Ovary (tissue), 9 donors: Measurements from ENCODE around the gene LMAN1. TPM values are rescaled to one million over a fixed set of nuclear protein-coding genes. Genes with fewer than 3 reads are reported as not detected.

Experiments
- DNase-seq, 5 donors: peaks; one replicate each; pipeline ENCODE4 v3.0.0-alpha.2; 2019 to 2020
- H3K27ac ChIP-seq, 2 donors: fragments of 200-600 bp; one replicate each; pipeline versions ENCODE4 v1.5.1 to v1.8.0; 2019 to 2022
- H3K27me3 ChIP-seq: fragments of 200-600 bp; one replicate; pipeline ENCODE4 v1.8.0; 2022
- H3K36me3 ChIP-seq: fragments of 200-600 bp; sonication (generic); one replicate; pipeline ENCODE4 v1.5.1; 2019
- H3K4me1 ChIP-seq: one replicate; pipeline ENCODE4 v1.8.1; 2013; ENCODE audit warnings: mild to moderate bottlenecking, moderate library complexity; ENCODE audit not compliant: insufficient read depth
- H3K4me3 ChIP-seq: fragments of 200-600 bp; sonication (generic); one replicate; pipeline ENCODE4 v1.5.1; 2017
- H3K9me3 ChIP-seq, 2 donors: fragments of 200-600 bp in 1 of 2; sonication (generic) in 1 of 2; one replicate each; pipeline versions ENCODE4 v1.5.1 to v1.8.1; 2013 to 2019; ENCODE audit warnings: mild to moderate bottlenecking in 1 of 2, moderate library complexity in 1 of 2
- CTCF ChIP-seq, 3 donors: fragments of 450-650 bp in 2 of 3; fragments of 200-600 bp in 1 of 3; IDR thresholded peaks; one replicate each; pipeline versions ENCODE4 v1.5.1 to v1.8.0; 2016 to 2022; ENCODE audit warnings: antibody characterized with exemption in 3 of 3, mild to moderate bottlenecking in 1 of 3
- EP300 ChIP-seq: sonication (generic); formaldehyde crosslinking; IDR thresholded peaks from one replicate; pipeline ENCODE4 v1.6.1; 2017; ENCODE audit warnings: antibody characterized with exemption
- POLR2A ChIP-seq: fragments of 450-650 bp; IDR thresholded peaks from one replicate; pipeline ENCODE4 v1.6.1; 2017; ENCODE audit warnings: antibody characterized with exemption, mild to moderate bottlenecking, moderate library complexity
- WGBS, 3 donors: extraction: QIAGEN DNeasy Blood & Tissue Kit in 1 of 3; methylation state at CpG; one replicate each; pipeline versions ENCODE4 v1.1.5 to v1.1.7; 2013 to 2017; 5-methylcytosine and 5-hydroxymethylcytosine counted together
- intact Hi-C, 4 donors: fragments of 100-400 bp; cut with DNase I; formaldehyde crosslinking; loops; one replicate each; pipeline versions ENCODE4 v1.11.0 to v1.15.1; 2022 to 2023
- polyA plus RNA-seq, 2 donors: library from polyadenylated mRNA; stranded (reverse); fragments of 200-250 nt in 1 of 2; fragments of 350-450 nt in 1 of 2; fragmentation: Illumina TruSeq in 1 of 2; extraction: RNeasy Lipid Tissue Mini Kit (QIAGEN cat#74804) in 1 of 2; gene quantifications; one replicate each; pipeline ENCODE4 v1.2.3, GENCODE V29; 2013 to 2014
- total RNA-seq, 7 donors: library from RNA; depleted of rRNA in 2 of 7; stranded (reverse); fragments of >200 nt in 2 of 7; fragmentation: NEBNext Ultra II Directional in 3 of 7; extraction: Animal tissue kit (Norgen Biotek cat#: 25700) in 3 of 7; gene quantifications; one replicate each; pipeline versions ENCODE4 v1.1.0 to v1.2.4, GENCODE V29; 2016 to 2023
- donor health status: DM: no; HTN: no; CAD: no; lungs with moderate emphysema.
- donor health status: DM: no; HTN: no; CAD: no.
- donor health status: Bipolar disorder and iron deficiency.
- donor health status: DM: yes; HTN: yes; CAD: no.
- donor health status: DM: no; HTN: no; CAD: no.
- donor health status: DM: yes; HTN: yes; CAD: no.

LMAN1 gene
- total and polyA plus RNA-seq, 9 donors, result 26.8 to 97.8 (median 66.3) TPM

- DNase-seq, result no peak
- Histone ChIP-seq H3K4me3 (no peak overlapping the region), H3K36me3 (no peaks in the 10 kb centered on the region), H3K27me3 (no peaks in the 10 kb centered on the region), H3K27ac (no peak overlapping the region), H3K4me1 (no peaks in the 10 kb centered on the region), H3K9me3 (no peaks in the 10 kb centered on the region)
- intact Hi-C loops, result no loop called here
- TF ChIP-seq CTCF (IDR thresholded peaks at IDR 0.05) (no peak), EP300 (no peak), POLR2A (no peak)
- 84 to 90% (median 85%) methylated on average over 6 of the region's 6 CpGs for WGBS, 3 donors
Observed at GRCh38 chr18:59381949-59382348, 22.9 kb upstream of the LMAN1 start.

GRCh38 chr18:59380706-59381105 lies 21.6 kb upstream of the LMAN1 start:
- TF ChIP-seq POLR2A, result no peak
- TF ChIP-seq CTCF (IDR thresholded peaks at IDR 0.05), result no peak
- no peak for TF ChIP-seq EP300
- Histone ChIP-seq H3K4me3 (no peak overlapping the region), H3K36me3 (no peaks in the 10 kb centered on the region), H3K9me3 (no peaks in the 10 kb centered on the region), H3K4me1 (no peaks in the 10 kb centered on the region), H3K27me3 (no peaks in the 10 kb centered on the region), H3K27ac (no peak overlapping the region)
- intact Hi-C loops, result no loop called here
- 80 to 84% (median 81%) methylated on average over 5 of the region's 5 CpGs for WGBS, 3 donors
- no peak for DNase-seq

- intact Hi-C loops, result no loop called here
- no peak for DNase-seq
- TF ChIP-seq EP300 (no peak), CTCF (IDR thresholded peaks at IDR 0.05) (no peak), POLR2A (no peak)
- no peaks in the 10 kb centered on the region for H3K9me3 ChIP-seq
- H3K27ac ChIP-seq, result no peak overlapping the region
- H3K27me3 ChIP-seq, result no peaks in the 10 kb centered on the region
- no peaks in the 10 kb centered on the region for H3K4me1 ChIP-seq
- H3K36me3 ChIP-seq, result no peaks in the 10 kb centered on the region
- no peak overlapping the region for H3K4me3 ChIP-seq
- 68 to 72% (median 71%) methylated on average over 3 of the region's 3 CpGs for WGBS, 3 donors
Observed at GRCh38 chr18:59379772-59380522, 20.9 kb upstream of the LMAN1 start.

GRCh38 chr18:59377613-59378337 lies 18.7 kb upstream of the LMAN1 start:
- H3K36me3 ChIP-seq, result no peaks in the 10 kb centered on the region
- WGBS, 3 donors, result 37 to 60% (median 45%) methylated on average over 5 of the region's 5 CpGs
- no peak for DNase-seq
- H3K4me3 ChIP-seq, result no peak overlapping the region
- no peaks in the 10 kb centered on the region for H3K4me1 ChIP-seq
- intact Hi-C loops, result no loop called here
- TF ChIP-seq CTCF (IDR thresholded peaks at IDR 0.05), result no peak
- no peak for TF ChIP-seq EP300
- no peak for TF ChIP-seq POLR2A
- H3K27me3 ChIP-seq, result no peaks in the 10 kb centered on the region
- H3K9me3 ChIP-seq, result no peaks in the 10 kb centered on the region
- H3K27ac ChIP-seq, result no peak overlapping the region
